ENCODE results near the gene KPNA2.
"Not testable (repeated sequence)": the region's sequence is repeated elsewhere in the genome, so short reads cannot be mapped to it uniquely, and the experiment has no call there.

KPNA2 gene

GRCh38 chr17:68054296-68054900, 18.9 kb downstream of the KPNA2 start:
- in situ Hi-C loops (cut with HindIII; ENCODE audit: low sequenced_read_pairs), result no loop called here

GRCh38 chr17:68057531-68057952, 22.0 kb downstream of the KPNA2 start:
- in situ Hi-C loops (cut with HindIII; ENCODE audit: low sequenced_read_pairs), result no loop called here

- in situ Hi-C loops (cut with HindIII; ENCODE audit: low sequenced_read_pairs), result no loop called here
These were observed 24.8 kb downstream of the KPNA2 start for GRCh38 chr17:68060336-68060735.

- in situ Hi-C loops (cut with HindIII; ENCODE audit: low sequenced_read_pairs), result no loop called here
These were observed 26.2 kb downstream of the KPNA2 start for GRCh38 chr17:68061512-68062313.

- in situ Hi-C loops (cut with HindIII; ENCODE audit: low sequenced_read_pairs), result not testable (repeated sequence)
These were observed 29.8 kb downstream of the KPNA2 start for GRCh38 chr17:68065366-68065765.

GRCh38 chr17:68068512-68068911, 33.0 kb downstream of the KPNA2 start:
- in situ Hi-C loops (cut with HindIII; ENCODE audit: low sequenced_read_pairs), result not testable (repeated sequence)

GRCh38 chr17:68070582-68071444, 35.3 kb downstream of the KPNA2 start:
- in situ Hi-C loops (cut with HindIII; ENCODE audit: low sequenced_read_pairs), result not testable (repeated sequence)

- in situ Hi-C loops (cut with HindIII; ENCODE audit: low sequenced_read_pairs), result no loop called here
These were observed 38.7 kb downstream of the KPNA2 start for GRCh38 chr17:68074279-68074678.

GRCh38 chr17:68075953-68076607, 40.5 kb downstream of the KPNA2 start:
- in situ Hi-C loops (cut with HindIII; ENCODE audit: low sequenced_read_pairs), result not testable (repeated sequence)

GRCh38 chr17:68077498-68077897, 42.0 kb downstream of the KPNA2 start:
- in situ Hi-C loops (cut with HindIII; ENCODE audit: low sequenced_read_pairs), result not testable (repeated sequence)

- in situ Hi-C loops (cut with HindIII; ENCODE audit: low sequenced_read_pairs), result no loop called here
These were observed 45.0 kb downstream of the KPNA2 start for GRCh38 chr17:68080411-68081150.

GRCh38 chr17:68081305-68082265, 46.0 kb downstream of the KPNA2 start:
- in situ Hi-C loops (cut with HindIII; ENCODE audit: low sequenced_read_pairs), result not testable (repeated sequence)

GRCh38 chr17:68085771-68086381, 50.3 kb downstream of the KPNA2 start:
- in situ Hi-C loops (cut with HindIII; ENCODE audit: low sequenced_read_pairs), result no loop called here

GRCh38 chr17:68086666-68087065, 51.1 kb downstream of the KPNA2 start:
- in situ Hi-C loops (cut with HindIII; ENCODE audit: low sequenced_read_pairs), result not testable (repeated sequence)

- in situ Hi-C loops (cut with HindIII; ENCODE audit: low sequenced_read_pairs), result not testable (repeated sequence)
These were observed 51.6 kb downstream of the KPNA2 start for GRCh38 chr17:68087131-68087623.

- in situ Hi-C loops (cut with HindIII; ENCODE audit: low sequenced_read_pairs), result no loop called here
These were observed 52.3 kb downstream of the KPNA2 start for GRCh38 chr17:68087851-68088250.

GRCh38 chr17:68089881-68090280, 54.3 kb downstream of the KPNA2 start:
- in situ Hi-C loops (cut with HindIII; ENCODE audit: low sequenced_read_pairs), result no loop called here

- in situ Hi-C loops (cut with HindIII; ENCODE audit: low sequenced_read_pairs), result no loop called here
These were observed 59.0 kb downstream of the KPNA2 start for GRCh38 chr17:68094481-68095078.
